ENCODE results near the gene MPV17L2.

The MPV17L2 gene

GRCh38 chr19:18160971-18161635, 31.9 kb upstream of the MPV17L2 start:
- peak; percentile 85 for DNase-seq

DNA sequence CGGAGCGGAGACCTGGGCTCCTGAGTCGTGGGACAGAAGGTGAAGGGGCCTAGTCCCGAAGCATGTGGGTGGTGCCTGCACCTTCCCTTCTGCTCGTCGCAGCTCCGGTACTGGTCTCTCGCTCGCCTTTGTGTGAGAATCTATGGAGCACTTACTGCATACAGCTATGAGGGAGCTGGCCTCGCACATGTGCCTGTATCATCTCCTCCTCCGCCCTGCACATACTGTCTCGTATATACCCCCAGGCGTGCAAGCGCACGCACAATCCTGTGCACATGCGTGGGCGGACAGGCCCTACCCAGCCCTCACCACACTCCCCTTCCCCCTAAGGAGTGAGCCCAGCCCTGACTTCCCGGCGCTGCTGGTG, 31.4 kb upstream of the MPV17L2 start:
- DNase-seq, result no peak

DNA sequence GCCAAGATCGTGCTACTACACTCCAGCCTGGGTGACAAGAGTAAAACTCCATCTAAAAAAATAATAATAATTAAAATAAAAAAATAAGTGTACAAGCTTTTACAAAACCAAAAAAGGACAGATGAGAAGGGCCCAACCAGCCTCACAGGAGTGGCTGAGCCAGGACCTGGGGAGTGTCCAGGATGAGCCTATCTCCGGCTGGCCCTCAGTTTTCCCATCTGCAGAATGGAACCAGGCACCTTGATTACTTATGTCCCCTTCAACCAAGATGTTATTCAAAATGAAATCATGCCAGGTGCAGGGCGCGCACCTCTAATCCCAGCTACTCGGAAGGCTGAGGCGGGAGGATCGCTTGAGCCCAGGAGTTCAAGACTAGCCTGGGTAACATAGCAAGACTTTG, 28.9 kb upstream of the MPV17L2 start:
- no peak for DNase-seq

DNA sequence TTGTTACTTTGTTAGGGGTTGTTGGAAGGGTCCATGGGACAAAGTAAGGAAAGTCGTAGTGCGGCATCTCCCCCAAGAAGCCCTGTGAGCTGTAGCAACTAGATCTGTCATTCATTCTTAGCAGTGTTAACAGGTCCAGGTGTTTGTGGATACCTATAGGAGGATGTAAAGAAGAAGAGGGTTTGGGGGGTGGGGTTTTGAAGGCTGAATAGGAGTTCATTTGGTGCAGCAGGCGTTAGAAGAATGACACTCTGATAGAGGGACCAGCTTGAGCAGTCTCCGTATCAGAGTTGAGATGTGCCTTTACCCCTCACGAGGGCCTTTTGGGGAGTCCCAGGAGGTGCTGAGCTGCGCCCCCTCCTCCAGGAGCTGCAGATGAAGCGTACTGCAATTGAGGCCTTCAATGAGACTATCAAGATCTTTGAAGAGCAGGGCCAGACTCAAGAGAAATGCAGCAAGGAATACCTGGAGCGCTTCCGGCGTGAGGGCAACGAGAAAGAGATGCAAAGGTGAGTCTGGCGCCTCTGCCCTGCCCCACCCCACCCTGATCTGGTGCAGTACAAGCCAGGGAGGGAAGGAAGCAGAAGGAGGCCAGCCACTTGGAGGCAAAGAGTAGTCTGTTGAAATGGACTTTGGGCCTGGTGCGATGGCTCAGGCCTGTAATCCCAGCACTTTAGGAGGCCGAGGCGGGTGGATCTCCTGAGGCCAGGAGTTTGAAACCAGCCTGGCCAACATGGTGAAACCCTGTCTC, 27.0 kb upstream of the MPV17L2 start:
- no peak for DNase-seq

- no peak for DNase-seq
Observed at GRCh38 chr19:18167011-18167410, 26.0 kb upstream of the MPV17L2 start.

DNA sequence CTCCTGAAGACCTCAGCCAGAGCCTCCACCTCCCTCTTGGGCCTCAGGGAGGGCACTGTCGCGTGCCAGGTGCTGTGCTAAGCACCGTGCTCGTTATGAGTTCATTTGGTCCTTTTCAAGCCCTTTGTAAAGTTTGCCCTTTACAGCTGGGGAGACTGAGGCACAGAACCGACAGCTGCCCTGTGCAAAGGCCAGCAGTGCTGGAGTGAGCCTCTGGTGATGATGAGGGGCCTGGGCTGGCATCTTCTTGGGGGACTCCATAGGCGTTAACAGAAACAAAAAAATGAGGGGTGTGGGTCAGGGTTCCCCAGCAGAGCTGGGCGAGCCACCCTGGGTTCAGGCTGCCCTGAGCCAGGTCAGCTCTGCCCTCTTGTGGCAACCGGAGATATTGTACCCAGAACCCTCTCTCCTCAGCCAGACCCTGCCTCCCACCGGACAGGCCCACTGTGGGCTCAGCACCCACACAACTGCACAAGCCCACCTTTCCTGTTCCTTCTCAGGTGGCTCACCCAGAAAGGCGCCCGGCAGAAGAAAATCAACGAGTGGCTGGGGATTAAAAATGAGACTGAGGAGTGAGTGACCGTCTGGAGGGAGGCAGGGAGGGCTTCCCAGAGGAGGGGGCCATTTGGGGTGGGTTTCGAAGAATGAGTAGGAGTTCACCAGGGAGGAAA, 24.9 kb upstream of the MPV17L2 start:
- no peak for DNase-seq

DNA sequence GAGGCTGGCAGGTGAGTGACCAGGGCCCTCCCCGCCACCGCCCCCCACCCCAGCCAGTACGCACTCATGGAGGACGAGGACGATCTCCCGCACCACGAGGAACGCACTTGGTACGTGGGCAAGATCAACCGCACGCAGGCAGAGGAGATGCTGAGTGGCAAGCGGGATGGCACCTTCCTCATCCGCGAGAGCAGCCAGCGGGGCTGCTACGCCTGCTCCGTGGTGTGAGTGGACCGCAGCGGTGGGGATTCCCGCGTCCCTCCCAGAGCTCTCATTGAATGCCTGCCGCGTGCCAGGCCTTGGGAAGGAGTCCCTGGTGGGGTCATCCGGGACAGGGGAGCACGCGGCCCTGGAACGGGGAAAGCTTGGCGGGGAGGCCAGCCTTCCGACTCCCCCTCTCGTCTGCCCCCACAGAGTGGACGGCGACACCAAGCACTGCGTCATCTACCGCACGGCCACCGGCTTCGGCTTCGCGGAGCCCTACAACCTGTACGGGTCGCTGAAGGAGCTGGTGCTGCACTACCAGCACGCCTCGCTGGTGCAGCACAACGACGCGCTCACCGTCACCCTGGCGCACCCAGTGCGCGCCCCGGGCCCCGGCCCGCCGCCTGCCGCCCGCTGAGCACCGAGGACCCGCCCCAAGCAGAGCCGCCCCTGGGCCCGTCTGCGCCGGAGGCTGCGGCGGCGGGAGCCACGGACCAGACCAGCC, 24.2 kb upstream of the MPV17L2 start:
- no peak for DNase-seq

GRCh38 chr19:18170714-18171255, 22.2 kb upstream of the MPV17L2 start:
- DNase-seq, result no peak

DNA sequence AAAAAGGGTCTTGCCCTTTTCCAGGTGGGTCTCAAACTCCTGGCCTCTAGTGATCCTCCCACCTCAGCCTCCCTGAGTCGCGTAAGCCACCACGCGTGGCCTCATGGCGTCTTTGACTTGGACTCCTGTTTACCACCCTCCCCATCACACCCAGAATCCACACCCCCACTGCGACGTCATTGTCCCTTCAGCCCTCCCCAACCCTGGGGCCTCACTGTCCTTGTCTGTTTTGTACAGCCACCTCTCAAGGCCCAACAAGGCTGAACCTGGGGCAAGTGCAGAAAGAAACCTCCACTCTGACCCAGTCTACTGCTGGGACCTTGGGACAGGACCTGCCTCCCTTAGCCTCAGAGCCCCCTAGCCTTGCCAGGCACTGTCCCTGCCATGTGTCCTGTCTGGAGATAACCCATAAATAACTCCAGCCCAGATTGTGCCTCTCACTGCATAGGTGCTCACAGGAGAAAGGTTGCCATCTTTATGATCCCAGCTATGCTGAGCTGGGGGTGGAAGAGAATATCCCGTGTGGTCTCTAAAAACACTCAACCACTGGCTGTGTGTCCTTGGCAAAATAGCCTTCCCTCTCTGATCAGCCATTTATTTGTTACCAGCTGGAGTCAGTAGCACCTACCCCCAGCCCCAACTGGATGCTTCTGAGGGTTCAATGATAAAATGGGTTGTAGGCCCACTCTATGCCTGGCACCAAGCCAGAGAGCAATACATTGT, 21.3 kb upstream of the MPV17L2 start:
- DNase-seq, result no peak

DNA sequence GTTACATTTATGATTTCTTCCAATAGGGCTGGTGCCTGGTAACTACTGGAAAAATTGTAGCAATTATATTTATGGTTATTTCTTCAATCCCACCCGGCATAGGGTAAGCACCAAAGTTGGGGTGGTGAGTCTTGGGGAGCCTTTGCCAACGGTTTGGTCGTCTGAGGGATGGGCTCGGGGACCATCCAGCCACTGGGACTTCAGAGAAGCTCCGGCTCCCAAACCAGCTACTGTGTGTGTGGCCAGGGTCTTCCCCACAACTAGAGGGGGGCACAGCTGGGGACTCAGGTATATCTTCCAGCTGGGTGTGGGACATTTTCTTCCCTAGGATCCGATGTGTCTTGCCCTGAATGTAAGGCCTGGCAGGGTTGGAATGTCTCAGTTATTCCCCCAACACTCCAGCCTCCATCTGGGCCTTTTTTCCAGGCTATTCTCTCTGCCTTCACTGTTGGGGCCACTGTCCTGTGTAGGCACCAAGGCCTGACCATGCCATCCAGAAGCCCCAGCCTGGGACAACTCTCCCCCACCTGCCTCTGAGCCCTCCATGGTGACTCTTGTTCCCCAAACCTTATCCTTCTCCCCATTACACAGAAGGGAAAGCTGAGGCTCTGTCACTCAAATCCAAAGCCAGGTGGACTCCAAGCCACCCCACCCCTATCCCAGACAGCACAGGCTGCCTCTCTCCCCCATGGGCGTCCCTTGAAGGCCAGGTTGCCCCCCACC, 20.5 kb upstream of the MPV17L2 start:
- no peak for DNase-seq

DNA sequence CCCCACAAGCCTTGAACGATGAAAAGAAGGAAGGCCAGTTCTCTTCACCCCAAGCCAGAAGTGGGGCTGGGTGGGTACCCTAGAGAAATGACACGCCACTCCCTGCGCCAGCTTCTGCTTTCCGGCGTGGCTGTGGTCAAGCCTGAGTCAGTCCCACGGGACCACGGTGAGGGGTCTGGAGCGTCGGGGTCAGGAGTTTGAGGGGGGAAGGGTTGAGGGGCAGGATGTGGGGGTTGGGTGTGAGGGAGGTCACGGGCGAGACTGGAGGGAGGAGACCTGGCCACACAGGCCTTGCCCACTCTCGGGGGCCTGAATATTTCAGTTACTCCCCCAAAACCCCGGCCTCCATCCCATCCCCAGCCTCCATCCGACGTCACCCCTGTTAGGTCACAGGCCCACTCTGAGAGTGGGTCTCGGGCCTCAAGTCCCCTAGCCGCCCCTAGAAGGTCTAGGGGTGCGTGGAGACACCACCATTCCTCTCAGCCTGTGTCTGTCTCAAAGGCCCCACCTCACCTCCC, 19.9 kb upstream of the MPV17L2 start:
- no peak for DNase-seq

- peak; percentile 80 for DNase-seq
Observed at GRCh38 chr19:18173572-18174288, 19.3 kb upstream of the MPV17L2 start, which contains the start of gene IFI30. Gene IFI30 (plus strand): TSS chr19:18173813. CDS start chr19:18173842, 29 bp downstream.

- DNase-seq, result no peak
Observed at GRCh38 chr19:18174983-18175382, 18.0 kb upstream of the MPV17L2 start.

DNA sequence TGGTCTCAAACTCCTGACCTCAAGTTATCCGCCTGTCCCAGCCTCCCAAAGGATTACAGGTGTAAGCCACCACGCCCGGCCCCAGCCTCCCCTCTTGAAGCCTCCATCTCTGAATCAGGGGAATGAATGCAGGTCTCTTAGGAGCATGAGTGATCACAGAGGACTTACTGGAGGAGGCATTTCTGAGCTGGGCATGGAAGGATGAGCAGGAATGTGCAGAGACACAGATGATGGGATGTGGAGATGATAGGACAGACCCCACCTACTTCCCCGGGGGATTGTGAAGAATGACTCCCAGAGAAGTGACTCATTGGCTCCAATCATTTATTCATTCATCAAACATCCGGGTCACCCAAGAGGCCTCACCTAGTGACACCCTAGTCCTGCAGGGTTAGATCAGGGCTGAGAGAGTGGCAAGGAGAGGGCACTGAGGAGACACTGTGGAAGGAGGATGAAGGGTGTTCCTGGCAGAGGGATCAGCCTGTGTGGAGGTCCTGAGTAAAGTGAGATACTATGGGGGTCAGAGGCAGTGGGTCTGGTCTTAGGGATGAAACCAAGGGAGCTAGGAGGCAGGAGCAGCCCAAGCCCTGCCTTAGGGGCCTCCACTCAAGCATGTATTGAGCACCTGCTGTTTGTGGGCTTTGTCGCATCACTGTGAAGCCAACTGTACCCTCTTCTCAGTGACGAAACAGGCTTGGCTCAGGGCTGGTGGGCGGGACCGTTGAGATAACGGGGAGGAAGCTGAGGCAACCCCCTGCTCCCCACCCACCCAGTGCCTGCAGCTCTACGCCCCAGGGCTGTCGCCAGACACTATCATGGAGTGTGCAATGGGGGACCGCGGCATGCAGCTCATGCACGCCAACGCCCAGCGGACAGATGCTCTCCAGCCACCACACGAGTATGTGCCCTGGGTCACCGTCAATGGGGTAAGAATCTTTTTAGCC, 16.4 kb upstream of the MPV17L2 start:
- no peak for DNase-seq

GRCh38 chr19:18179957-18180356, 13.1 kb upstream of the MPV17L2 start:
- DNase-seq, result no peak

DNA sequence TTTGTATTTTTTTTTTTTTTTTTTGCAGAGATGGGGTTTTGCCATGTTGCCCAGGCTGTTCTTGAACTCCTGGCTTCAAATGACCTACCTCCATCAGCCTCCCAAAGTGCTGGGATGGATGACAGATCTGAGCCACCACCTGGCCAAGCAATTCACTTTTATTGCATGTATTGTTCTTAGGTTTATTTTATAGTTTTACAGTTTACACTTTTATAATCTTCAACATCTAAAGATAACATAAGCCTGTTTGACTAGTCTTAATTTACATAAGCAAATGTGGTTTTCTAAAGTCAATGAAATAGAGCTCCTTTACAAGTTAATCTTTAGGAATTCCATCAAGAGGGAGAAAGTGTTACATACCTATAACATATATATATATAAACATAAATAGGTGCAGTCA, 9.5 kb upstream of the MPV17L2 start:
- DNase-seq, result no peak

GRCh38 chr19:18185538-18185937, 7.5 kb upstream of the MPV17L2 start:
- DNase-seq, result peak; percentile 35

GRCh38 chr19:18190278-18190677, 2.7 kb upstream of the MPV17L2 start:
- no peak for DNase-seq

DNA sequence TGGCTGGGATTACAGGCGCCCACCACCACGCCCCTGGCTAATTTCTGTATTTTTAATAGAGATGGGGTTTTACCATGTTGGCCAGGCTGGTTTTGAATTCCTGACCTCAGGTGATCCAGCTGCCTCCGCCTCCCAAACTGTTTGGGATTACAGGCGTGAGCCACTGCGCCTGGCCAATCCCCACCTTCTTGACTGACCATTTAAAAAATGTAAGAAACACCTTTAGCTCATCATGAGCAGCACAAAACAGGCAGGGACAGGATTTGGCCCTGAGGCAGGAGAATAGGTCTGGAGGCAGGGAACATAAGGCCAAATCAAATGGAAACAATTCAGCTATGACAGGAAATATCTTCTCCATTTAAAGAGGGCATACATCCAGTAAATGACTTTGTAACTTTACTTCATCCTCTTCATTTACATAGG, 1.4 kb upstream of the MPV17L2 start:
- no peak for DNase-seq
